GOT3 (cell line): ENCODE data around the gene ZNF235.
"Not testable (repeated sequence)": the region's sequence is repeated elsewhere in the genome, so short reads cannot be mapped to it uniquely, and the experiment has no call there.

Source experiments
- DNase-seq: peaks from one replicate; lab custom pipeline; 2025; ENCODE audit warnings: mixed read lengths; lab: John Stamatoyannopoulos, UW

ZNF235 gene

DNA sequence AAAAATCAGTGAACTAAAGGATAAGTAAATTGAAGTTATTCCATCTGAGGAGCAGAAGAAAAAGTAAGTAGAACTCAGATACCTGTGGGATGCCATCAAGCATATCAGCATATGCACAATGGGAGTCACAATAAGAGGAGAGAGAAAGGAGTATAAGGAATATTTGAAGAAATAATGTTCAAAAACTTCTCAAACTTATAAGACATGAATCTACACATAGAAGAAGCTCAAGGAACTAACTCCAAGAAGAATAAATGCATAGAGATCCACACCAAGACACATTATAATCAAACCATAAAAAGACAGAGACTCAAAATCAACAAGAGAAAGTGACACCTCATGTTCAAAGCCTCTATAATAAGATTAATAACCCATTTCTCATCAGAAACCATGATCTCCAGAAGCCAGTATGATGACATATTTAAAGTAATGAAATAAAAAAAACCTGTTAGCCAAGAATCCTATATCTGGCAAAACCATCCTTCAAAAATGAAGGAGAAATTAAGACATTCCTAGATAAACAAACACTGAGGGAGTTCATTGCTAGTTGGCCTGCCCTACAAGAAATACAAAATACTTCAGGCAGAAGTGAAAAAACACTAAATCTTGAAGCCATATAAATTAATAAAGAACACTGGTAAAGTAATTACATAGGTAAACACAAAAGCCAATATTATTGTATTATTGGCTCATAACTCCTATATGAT is 49.0 kb downstream of the ZNF235 start:
- DNase-seq, result no peak

DNA sequence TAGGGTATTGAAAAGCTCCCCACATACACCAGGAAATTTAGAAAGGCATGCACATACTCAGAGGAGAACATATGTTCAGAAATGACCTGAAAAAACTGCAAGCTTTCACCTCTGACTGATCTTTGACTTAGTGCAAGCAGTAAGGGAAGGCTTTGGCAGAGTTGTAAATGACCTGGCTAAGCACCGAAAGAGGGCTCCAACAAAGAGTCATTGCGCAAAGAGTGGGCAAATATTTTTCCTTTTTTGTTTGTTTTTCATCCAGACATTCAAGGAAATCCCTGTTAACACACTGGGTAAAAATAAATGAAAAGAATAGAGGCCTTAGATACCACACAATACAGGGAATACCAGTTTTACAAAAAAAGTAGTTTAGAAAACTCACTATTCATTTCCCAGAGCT is 50.3 kb downstream of the ZNF235 start:
- no peak for DNase-seq

- not testable (repeated sequence) for DNase-seq
Measured at GRCh38 chr19:44253392-44253791, 51.4 kb downstream of the ZNF235 start.

DNA sequence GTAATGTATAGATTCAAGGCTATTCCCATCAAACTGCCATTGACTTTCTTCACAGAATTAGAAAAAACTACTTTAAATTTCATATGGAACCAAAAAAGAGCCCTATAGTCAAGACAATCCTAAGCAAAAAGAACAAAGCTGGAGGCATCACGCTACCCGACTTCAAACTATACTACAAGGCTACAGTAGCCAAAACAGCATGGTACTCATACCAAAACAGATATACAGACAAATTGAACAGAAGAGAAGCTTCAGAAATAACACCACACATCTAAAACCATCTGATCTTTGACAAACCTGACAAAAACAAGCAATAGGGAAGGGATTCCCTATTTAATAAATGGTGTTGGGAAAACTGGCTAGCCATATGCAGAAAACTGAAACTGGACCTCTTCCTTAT is 52.5 kb downstream of the ZNF235 start:
- DNase-seq, result not testable (repeated sequence)

GRCh38 chr19:44236384-44236783 is 68.4 kb downstream of the ZNF235 start:
- no peak for DNase-seq
